Trophoblast cell (in vitro differentiated cells and primary cell): ENCODE data around the gene LRRC1.

Experiments used
- DNase-seq, 2 donors: peaks; one replicate each; pipeline ENCODE4 v3.0.0-alpha.2; 2016
- H2AFZ ChIP-seq: 2 replicates; pipeline ENCODE4 v1.6.1; 2013; ENCODE audit warnings: low read length, moderate library complexity, mild to moderate bottlenecking; ENCODE audit not compliant: insufficient read depth, poor library complexity
- H2AK5ac ChIP-seq: 2 replicates; pipeline ENCODE4 v1.6.1; 2013; ENCODE audit warnings: mild to moderate bottlenecking, low read length
- H2BK120ac ChIP-seq: 2 replicates; pipeline ENCODE4 v1.6.1; 2013; ENCODE audit warnings: low read length, mild to moderate bottlenecking, moderate library complexity; ENCODE audit not compliant: insufficient read depth, poor library complexity
- H2BK12ac ChIP-seq: 2 replicates; pipeline ENCODE4 v1.6.1; 2013; ENCODE audit warnings: mild to moderate bottlenecking, low read length, moderate library complexity
- H2BK5ac ChIP-seq: 2 replicates; pipeline ENCODE4 v1.6.1; 2013; ENCODE audit warnings: low read length, low read depth, moderate library complexity, mild to moderate bottlenecking; ENCODE audit not compliant: poor library complexity
- H3K14ac ChIP-seq: 2 replicates; pipeline ENCODE4 v1.6.1; 2013; ENCODE audit warnings: mild to moderate bottlenecking, low read length
- H3K18ac ChIP-seq: 2 replicates; pipeline ENCODE4 v1.6.1; 2013; ENCODE audit warnings: mild to moderate bottlenecking, low read length
- H3K23ac ChIP-seq: 2 replicates; pipeline ENCODE4 v1.6.1; 2013; ENCODE audit warnings: low read length
- H3K27ac ChIP-seq: 2 replicates; pipeline ENCODE4 v1.5.1; 2013; ENCODE audit warnings: low read depth, mild to moderate bottlenecking, inconsistent platforms, low read length, moderate library complexity
- H3K27me3 ChIP-seq: 2 replicates; pipeline ENCODE4 v1.6.1; 2013; ENCODE audit warnings: inconsistent platforms, mild to moderate bottlenecking, low read length, moderate library complexity; ENCODE audit not compliant: insufficient read depth
- H3K36me3 ChIP-seq, 2 experiments: 1 replicate in 1 of 2; 2 replicates in 1 of 2; pipeline ENCODE4 v1.6.1; 2013; ENCODE audit warnings: low read length in 2 of 2, mild to moderate bottlenecking in 2 of 2, moderate library complexity in 1 of 2; ENCODE audit not compliant: insufficient read depth in 2 of 2, control insufficient read depth in 1 of 2
- H3K4ac ChIP-seq: 2 replicates; pipeline ENCODE4 v1.6.1; 2013; ENCODE audit warnings: low read depth, mild to moderate bottlenecking, low read length, moderate library complexity
- H3K4me1 ChIP-seq, 2 experiments: 1 replicate in 1 of 2; 2 replicates in 1 of 2; pipeline ENCODE4 v1.6.1; 2013; ENCODE audit warnings: low read length in 2 of 2, mild to moderate bottlenecking in 2 of 2, moderate library complexity in 1 of 2; ENCODE audit not compliant: insufficient read depth in 2 of 2, control insufficient read depth in 1 of 2
- H3K4me2 ChIP-seq: 2 replicates; pipeline ENCODE4 v1.6.1; 2013; ENCODE audit warnings: inconsistent platforms, mild to moderate bottlenecking, low read length, moderate library complexity
- H3K4me3 ChIP-seq: 2 replicates; pipeline ENCODE4 v1.5.1; 2013; ENCODE audit warnings: mild to moderate bottlenecking, low read depth, low read length, inconsistent platforms
- H3K79me1 ChIP-seq: one replicate; pipeline ENCODE4 v1.6.1; 2013; ENCODE audit warnings: low read length
- H3K79me2 ChIP-seq: 2 replicates; pipeline ENCODE4 v1.6.1; 2013; ENCODE audit warnings: low read length, mild to moderate bottlenecking; ENCODE audit not compliant: control insufficient read depth, insufficient read depth, poor library complexity
- H3K9ac ChIP-seq: 2 replicates; pipeline ENCODE4 v1.6.1; 2013; ENCODE audit warnings: mild to moderate bottlenecking, low read length
- H3K9me3 ChIP-seq: 2 replicates; pipeline ENCODE4 v1.6.1; 2013; ENCODE audit warnings: low read depth, mild to moderate bottlenecking, control low read depth, inconsistent platforms, low read length; ENCODE audit not compliant: insufficient read depth
- H4K12ac ChIP-seq: 2 replicates; pipeline ENCODE4 v1.6.1; 2013; ENCODE audit warnings: low read depth, mild to moderate bottlenecking, low read length, moderate library complexity
- H4K8ac ChIP-seq: 2 replicates; pipeline ENCODE4 v1.6.1; 2013; ENCODE audit warnings: low read depth, mild to moderate bottlenecking, low read length, moderate library complexity
- H4K91ac ChIP-seq: one replicate; pipeline ENCODE4 v1.6.1; 2013; ENCODE audit warnings: low read depth, mild to moderate bottlenecking, low read length, moderate library complexity
- WGBS: extraction: QIAGEN DNeasy Blood & Tissue Kit; methylation state at CpG from one replicate; pipeline ENCODE4 v1.1.7; 2013; ENCODE audit warnings: missing lambda C conversion rate; ENCODE audit not compliant: insufficient read length, insufficient coverage; ENCODE audit errors: extremely low coverage; 5-methylcytosine and 5-hydroxymethylcytosine counted together

The LRRC1 gene

DNA sequence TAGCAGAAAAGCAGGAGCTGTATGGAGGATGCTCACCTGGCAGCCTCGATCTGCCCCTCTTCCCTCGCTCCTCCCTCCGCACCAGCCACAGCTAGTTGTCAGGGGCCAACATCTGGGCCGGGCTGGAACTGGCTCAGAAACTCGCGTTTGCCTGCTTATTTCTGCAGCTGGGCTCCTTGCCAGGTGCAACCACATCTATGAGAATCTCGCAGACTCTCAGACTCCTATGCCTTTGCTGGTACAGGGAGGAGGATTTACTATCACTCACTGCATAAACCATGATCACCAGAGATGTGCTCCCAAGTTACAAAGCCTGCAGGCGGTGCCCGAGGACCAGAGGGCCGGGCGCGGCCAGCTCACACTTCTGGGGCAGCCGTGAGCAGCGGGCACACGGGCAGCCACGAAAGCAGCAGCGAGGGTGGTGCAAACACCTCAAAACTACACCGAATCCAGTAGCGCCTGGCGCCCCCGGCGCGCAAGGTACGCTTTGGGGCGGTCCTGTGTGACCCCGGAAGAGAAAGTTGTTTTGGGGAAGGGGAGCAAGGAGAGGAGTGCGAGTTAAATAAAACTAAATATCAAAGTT is 577 bp upstream of the LRRC1 start:
- H3K36me3 ChIP-seq = no peaks in the 10 kb centered on the region
- peak overlapping the region; percentile 71 for H4K91ac ChIP-seq
- H3K4ac ChIP-seq = peak overlapping the region; percentile 77
- peak overlapping the region; percentile 69 for H3K4me2 ChIP-seq
- H3K27me3 ChIP-seq = no peaks in the 10 kb centered on the region
- H3K79me2 ChIP-seq = peaks cover 27% of the 10 kb centered on the region
- H2BK5ac ChIP-seq = peak overlapping the region; percentile 85
- H3K9me3 ChIP-seq = no peaks in the 10 kb centered on the region
- H2AFZ ChIP-seq = peak overlapping the region; percentile 65
- H4K8ac ChIP-seq = peak overlapping the region; percentile 95
- peak overlapping the region; percentile 21 for H2BK12ac ChIP-seq
- no peak overlapping the region for H2AK5ac ChIP-seq
- peak; percentile 80 to 83 for DNase-seq
- H3K4me1 ChIP-seq = peaks cover 0 to 6% of the 10 kb centered on the region in 2 experiments
- peak overlapping the region; percentile 80 for H3K14ac ChIP-seq
- H4K12ac ChIP-seq = peak overlapping the region; percentile 67
- peak overlapping the region; percentile 48 for H3K9ac ChIP-seq
- H2BK120ac ChIP-seq = peak overlapping the region; percentile 36
- H3K18ac ChIP-seq = peak overlapping the region; percentile 91
- H3K23ac ChIP-seq = no peak overlapping the region
- peak overlapping the region; percentile 92 for H3K4me3 ChIP-seq
- H3K79me1 ChIP-seq = peaks cover 30% of the 10 kb centered on the region
- peak overlapping the region; percentile 78 for H3K27ac ChIP-seq
- WGBS = no CpG with 5 or more reads among the region's 27 CpGs

DNA sequence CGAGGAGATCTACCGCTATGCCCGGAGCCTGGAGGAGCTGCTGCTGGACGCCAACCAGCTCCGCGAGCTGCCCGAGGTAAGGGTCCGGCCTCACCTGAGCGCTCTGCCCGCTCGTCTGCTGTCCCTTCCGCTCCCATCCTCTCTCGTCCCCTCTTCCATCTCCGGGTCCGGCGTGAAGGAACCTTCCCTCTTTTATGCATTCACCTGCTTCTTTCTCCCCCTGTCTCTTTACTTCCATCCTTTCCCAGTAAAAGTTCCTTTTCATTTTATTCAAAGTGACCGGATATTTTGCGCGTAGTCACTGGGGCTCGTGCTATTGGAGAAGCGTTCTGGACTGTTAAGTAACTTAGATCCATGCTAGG is 516 bp downstream of the LRRC1 start:
- Histone ChIP-seq H2BK12ac (peak overlapping the region; percentile 1), H3K4me2 (peak overlapping the region; percentile 85), H3K4me3 (peak overlapping the region; percentile 92), H3K23ac (no peak overlapping the region), H2BK120ac (peak overlapping the region; percentile 18), H2AFZ (peak overlapping the region; percentile 13), H3K9me3 (no peaks in the 10 kb centered on the region), H3K27ac (peak overlapping the region; percentile 84), H3K4ac (peak overlapping the region; percentile 90), H2AK5ac (no peak overlapping the region), H3K36me3 (no peaks in the 10 kb centered on the region), H2BK5ac (peak overlapping the region; percentile 80), H3K79me2 (peaks cover 31% of the 10 kb centered on the region), H3K27me3 (no peaks in the 10 kb centered on the region), H3K9ac (peak overlapping the region; percentile 90), H3K4me1 (peaks cover 0 to 9% of the 10 kb centered on the region in 2 experiments), H3K18ac (peak overlapping the region; percentile 39), H3K14ac (peak overlapping the region; percentile 62), H3K79me1 (peaks cover 30% of the 10 kb centered on the region), H4K12ac (no peak overlapping the region), H4K8ac (peak overlapping the region; percentile 56), H4K91ac (peak overlapping the region; percentile 73)
- WGBS = no CpG with 5 or more reads among the region's 21 CpGs
- DNase-seq = peak; percentile 32 to 54

- Histone ChIP-seq H3K23ac (no peak overlapping the region), H3K4ac (peak overlapping the region; percentile 90), H4K8ac (peak overlapping the region; percentile 48), H3K18ac (peak overlapping the region; percentile 81), H2BK5ac (peak overlapping the region; percentile 80), H3K4me2 (peak overlapping the region; percentile 85), H3K4me1 (peaks cover 0 to 9% of the 10 kb centered on the region in 2 experiments), H3K79me1 (peaks cover 30% of the 10 kb centered on the region), H3K27ac (peak overlapping the region; percentile 84), H3K27me3 (no peaks in the 10 kb centered on the region), H2BK120ac (peak overlapping the region; percentile 41), H3K14ac (peak overlapping the region; percentile 69), H3K36me3 (no peaks in the 10 kb centered on the region), H4K91ac (peak overlapping the region; percentile 73), H3K9me3 (no peaks in the 10 kb centered on the region), H3K4me3 (peak overlapping the region; percentile 92), H2BK12ac (peak overlapping the region; percentile 37), H2AFZ (peak overlapping the region; percentile 14), H4K12ac (no peak overlapping the region), H3K9ac (peak overlapping the region; percentile 90), H3K79me2 (peaks cover 31% of the 10 kb centered on the region), H2AK5ac (peak overlapping the region; percentile 31)
- peak; percentile 72 to 78 for DNase-seq
- no CpG with 5 or more reads among the region's 47 CpGs for WGBS
These were observed 1.1 kb downstream of the LRRC1 start for GRCh38 chr6:53795702-53796450.

- no CpG with 5 or more reads among the region's 3 CpGs for WGBS
- H2BK5ac ChIP-seq = peak overlapping the region; percentile 80
- no peaks in the 10 kb centered on the region for H3K27me3 ChIP-seq
These were observed 1.6 kb downstream of the LRRC1 start for GRCh38 chr6:53796451-53796780.

More at GRCh38 chr6:53796451-53796780, 1.6 kb downstream of the LRRC1 start:
- peak overlapping the region; percentile 69 for H3K14ac ChIP-seq
- H3K79me1 ChIP-seq = peaks cover 30% of the 10 kb centered on the region
- H4K91ac ChIP-seq = peak overlapping the region; percentile 17
- DNase-seq = peak in 1 of 2 donors; percentile 17
- H3K4me2 ChIP-seq = peak overlapping the region; percentile 85
- H3K4me1 ChIP-seq = peaks cover 0 to 9% of the 10 kb centered on the region in 2 experiments
- no peaks in the 10 kb centered on the region for H3K9me3 ChIP-seq
- H3K79me2 ChIP-seq = peaks cover 33% of the 10 kb centered on the region
- no peak overlapping the region for H2AFZ ChIP-seq
- H3K23ac ChIP-seq = no peak overlapping the region
- H4K12ac ChIP-seq = no peak overlapping the region
- no peak overlapping the region for H3K18ac ChIP-seq
- H2BK120ac ChIP-seq = peak overlapping the region; percentile 41
- peak overlapping the region; percentile 90 for H3K4ac ChIP-seq
- peak overlapping the region; percentile 92 for H3K4me3 ChIP-seq
- H3K36me3 ChIP-seq = peaks cover 0 to 2% of the 10 kb centered on the region in 2 experiments
- H4K8ac ChIP-seq = peak overlapping the region; percentile 34
- H2AK5ac ChIP-seq = no peak overlapping the region
- H3K27ac ChIP-seq = peak overlapping the region; percentile 84
- no peak overlapping the region for H2BK12ac ChIP-seq
- no peak overlapping the region for H3K9ac ChIP-seq
